GM23338 (cell line): ENCODE data around the gene KCNMA1. TPM values are rescaled to one million over a fixed set of nuclear protein-coding genes. Genes with fewer than 3 reads are reported as not detected.

Experiments used
- ATAC-seq: fragments of 200-7000 bp; cut with Tn5 transposase; 3 replicates; pipeline ENCODE4 v1.9.1; 2020
- DNase-seq: peaks from one replicate; pipeline ENCODE4 v3.0.0-alpha.2; 2015; ENCODE audit warnings: low spot score
- H2AFZ ChIP-seq: fragments of 200-600 bp; sonication (generic); 2 replicates; pipeline ENCODE4 v1.8.0; 2016; ENCODE audit warnings: antibody characterized with exemption, mild to moderate bottlenecking, moderate library complexity
- H3F3A ChIP-seq: fragments of 200-600 bp; sonication (generic); replicated peaks from 2 replicates; pipeline ENCODE4 v1.8.0; 2017; ENCODE audit warnings: antibody characterized with exemption, mixed run types, low read depth
- H3K27ac ChIP-seq: fragments of 200-600 bp; sonication (generic); 2 replicates; pipeline ENCODE4 v1.6.1; 2016; ENCODE audit warnings: low read depth
- H3K27me3 ChIP-seq: fragments of 200-600 bp; sonication (generic); 2 replicates; pipeline ENCODE4 v1.8.0; 2016; ENCODE audit warnings: mild to moderate bottlenecking, mixed run types, moderate library complexity; ENCODE audit not compliant: insufficient read depth
- H3K36me3 ChIP-seq: fragments of 200-600 bp; sonication (generic); 2 replicates; pipeline ENCODE4 v1.8.0; 2016; ENCODE audit warnings: mild to moderate bottlenecking; ENCODE audit not compliant: insufficient read depth
- H3K4me1 ChIP-seq: fragments of 200-600 bp; sonication (generic); 2 replicates; pipeline ENCODE4 v1.8.0; 2016; ENCODE audit warnings: mild to moderate bottlenecking, moderate library complexity; ENCODE audit not compliant: insufficient read depth
- H3K4me2 ChIP-seq: fragments of 200-600 bp; sonication (generic); 2 replicates; pipeline ENCODE4 v1.7.1; 2017; ENCODE audit warnings: mixed run types
- H3K4me3 ChIP-seq: fragments of 200-600 bp; sonication (generic); 2 replicates; pipeline ENCODE4 v1.6.1; 2016; ENCODE audit warnings: mixed run types
- H3K79me2 ChIP-seq: fragments of 200-600 bp; sonication (generic); replicated peaks from 2 replicates; pipeline ENCODE4 v1.8.0; 2017; ENCODE audit warnings: mild to moderate bottlenecking; ENCODE audit not compliant: insufficient read depth
- H3K9me2 ChIP-seq: fragments of 200-600 bp; sonication (generic); 2 replicates; pipeline ENCODE4 v1.8.0; 2017; ENCODE audit not compliant: insufficient read depth
- H4K20me1 ChIP-seq: fragments of 200-600 bp; sonication (generic); replicated peaks from 2 replicates; pipeline ENCODE4 v1.8.0; 2017; ENCODE audit warnings: mild to moderate bottlenecking; ENCODE audit not compliant: insufficient read depth
- H3K27ac Mint-ChIP-seq: 2 replicates; pipeline ENCODE4 v1.8.0; 2020; ENCODE audit warnings: inconsistent platforms, mild to moderate bottlenecking, moderate library complexity, mixed read lengths
- H3K27me3 Mint-ChIP-seq: 3 replicates; pipeline ENCODE4 v1.8.0; 2022; ENCODE audit warnings: low read depth, mild to moderate bottlenecking, moderate library complexity, mixed read lengths, inconsistent platforms; ENCODE audit not compliant: insufficient read depth, poor library complexity
- H3K36me3 Mint-ChIP-seq: 3 replicates; pipeline ENCODE4 v1.8.0; 2021; ENCODE audit warnings: low read depth, mild to moderate bottlenecking, inconsistent platforms, moderate library complexity, mixed read lengths
- H3K4me1 Mint-ChIP-seq: 3 replicates; pipeline ENCODE4 v1.8.0; 2020; ENCODE audit warnings: mild to moderate bottlenecking, inconsistent platforms, mixed read lengths
- H3K4me3 Mint-ChIP-seq: 3 replicates; pipeline ENCODE4 v1.8.0; 2021; ENCODE audit warnings: moderate library complexity, mild to moderate bottlenecking, inconsistent platforms, mixed read lengths
- H3K9me3 Mint-ChIP-seq: 3 replicates; pipeline ENCODE4 v1.8.0; 2020; ENCODE audit warnings: moderate library complexity, mild to moderate bottlenecking, inconsistent platforms, mixed read lengths
- CREB1 ChIP-seq: fragments of 250-450 bp; sonication (Bioruptor Pico); IDR thresholded peaks from 2 replicates; pipeline ENCODE4 v1.5.0; 2020; ENCODE audit warnings: low read depth, mild to moderate bottlenecking, moderate library complexity
- EZH2 ChIP-seq: fragments of 200-600 bp; sonication (generic); IDR thresholded peaks from one replicate; pipeline ENCODE4 v1.8.0; 2017; ENCODE audit warnings: antibody characterized with exemption, mild to moderate bottlenecking, low read depth; ENCODE audit not compliant: unreplicated experiment
- EZH2phosphoT487 ChIP-seq: fragments of 200-600 bp; sonication (generic); IDR thresholded peaks from one replicate; pipeline ENCODE4 v1.8.1; 2018; ENCODE audit warnings: antibody characterized with exemption; ENCODE audit not compliant: unreplicated experiment
- JUNB ChIP-seq: IDR thresholded peaks from one replicate; pipeline ENCODE4 v1.6.1; 2016; ENCODE audit warnings: antibody characterized with exemption; ENCODE audit not compliant: unreplicated experiment
- NANOG ChIP-seq: IDR thresholded peaks from 2 replicates; pipeline ENCODE4 v1.6.1; 2016; ENCODE audit warnings: antibody characterized with exemption, borderline replicate concordance
- POLR2AphosphoS5 ChIP-seq: IDR thresholded peaks from 2 replicates; pipeline ENCODE4 v1.6.1; 2016; ENCODE audit warnings: antibody characterized with exemption, low read depth
- REST ChIP-seq: IDR thresholded peaks from one replicate; pipeline ENCODE4 v1.6.1; 2018; ENCODE audit warnings: antibody characterized with exemption; ENCODE audit not compliant: unreplicated experiment
- STAT1 ChIP-seq: IDR thresholded peaks from one replicate; pipeline ENCODE4 v1.6.1; 2016; ENCODE audit warnings: antibody characterized with exemption; ENCODE audit not compliant: unreplicated experiment
- ZNF114 ChIP-seq: fragments of 250-450 bp; sonication (Bioruptor Pico); IDR thresholded peaks from 2 replicates; pipeline ENCODE4 v1.5.0; 2020; ENCODE audit warnings: mild to moderate bottlenecking, moderate library complexity
- ZNF331 ChIP-seq: fragments of 250-450 bp; sonication (Bioruptor Pico); IDR thresholded peaks from 2 replicates; pipeline ENCODE4 v1.5.0; 2020; ENCODE audit warnings: low read depth, mild to moderate bottlenecking, moderate library complexity
- ZNF462 ChIP-seq: fragments of 250-450 bp; sonication (Bioruptor Pico); IDR thresholded peaks from 2 replicates; pipeline ENCODE4 v1.5.0; 2020; ENCODE audit warnings: mild to moderate bottlenecking, moderate library complexity
- polyA plus RNA-seq: library from polyadenylated mRNA; unstranded; fragments of >200 nt; fragmentation: Nextera tagmentation; extraction: Ambion mirVana; gene quantifications from 2 replicates; pipeline ENCODE4 v1.2.1, GENCODE V29; 2016
- total RNA-seq: library from RNA; depleted of rRNA; stranded (reverse); fragments of >200 nt; shearing (Covaris generic); gene quantifications from 2 replicates; pipeline ENCODE4 v1.2.3, GENCODE V29; 2014

The KCNMA1 gene
- total and polyA plus RNA-seq, 2 experiments from 2014 or later = 8.2 to 9.0 TPM

DNA sequence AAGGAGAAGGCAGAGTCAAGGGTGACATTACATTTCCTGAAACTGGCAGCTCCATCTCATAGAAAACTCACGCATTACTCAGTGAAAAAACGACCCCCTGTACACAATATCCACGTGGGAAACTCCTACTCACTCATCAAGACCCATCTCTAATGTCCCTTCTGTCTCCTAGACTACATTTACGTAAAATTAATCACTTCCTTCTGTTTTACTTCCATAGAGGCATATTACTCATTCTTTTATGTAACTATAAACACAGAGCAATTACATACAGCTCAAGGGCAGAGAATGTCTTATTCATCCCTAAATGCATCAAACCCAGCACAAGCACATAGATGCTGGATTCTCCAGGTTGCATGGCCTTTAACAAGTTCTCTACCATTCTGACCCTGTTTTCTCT lies 281.8 kb downstream of the KCNMA1 start:
- H3K36me3 ChIP-seq = no peaks in the 10 kb centered on the region

DNA sequence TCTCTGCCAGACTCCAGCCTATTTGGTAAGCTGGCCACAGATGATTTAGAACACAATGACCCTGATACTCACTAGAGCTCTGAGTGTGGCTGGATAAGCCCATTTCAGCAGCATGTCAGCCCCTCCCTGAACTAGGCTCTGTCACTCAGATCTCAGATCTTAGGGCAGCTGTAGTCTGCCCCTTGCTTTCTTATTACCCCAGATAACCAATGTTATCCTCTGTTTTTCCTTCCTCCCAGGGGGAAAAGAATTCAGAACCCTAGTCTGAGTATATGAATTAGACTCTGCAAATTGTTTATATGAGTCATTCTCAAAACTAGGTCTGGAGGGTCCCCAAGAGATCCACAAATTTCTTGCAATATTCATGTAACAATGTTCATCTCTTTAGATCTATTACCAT lies 286.2 kb downstream of the KCNMA1 start:
- H3K4me3 ChIP-seq = no peak overlapping the region
- no peaks in the 10 kb centered on the region for H3K4me1 ChIP-seq
- no peaks in the 10 kb centered on the region for H3K27me3 ChIP-seq
- no peaks in the 10 kb centered on the region for H3K9me3 Mint-ChIP-seq
- H3K36me3 ChIP-seq = no peaks in the 10 kb centered on the region
- ATAC-seq = no peak
- H3F3A ChIP-seq = no peaks in the 10 kb centered on the region
- no peak overlapping the region for H3K27ac ChIP-seq
- no peaks in the 10 kb centered on the region for H3K79me2 ChIP-seq
- no peak overlapping the region for H3K4me3 Mint-ChIP-seq
- TF ChIP-seq ZNF114 (CRISPR knock-in tag) = no peak
- TF ChIP-seq EZH2 = no peak
- TF ChIP-seq STAT1 = no peak
- no peak for TF ChIP-seq CREB1 (CRISPR knock-in tag)
- no peak for TF ChIP-seq EZH2phosphoT487
- TF ChIP-seq ZNF462 (CRISPR knock-in tag) = no peak
- no peak for TF ChIP-seq NANOG
- no peak for TF ChIP-seq REST
- no peak for TF ChIP-seq JUNB
- TF ChIP-seq ZNF331 (CRISPR knock-in tag) = no peak
- H3K27me3 Mint-ChIP-seq = no peaks in the 10 kb centered on the region
- H3K4me1 Mint-ChIP-seq = no peaks in the 10 kb centered on the region
- H3K4me2 ChIP-seq = no peak overlapping the region
- DNase-seq = no peak
- no peak overlapping the region for H2AFZ ChIP-seq
- no peak overlapping the region for H3K27ac Mint-ChIP-seq
- peaks cover 12% of the 10 kb centered on the region; the same call in 1 of the 2 replicates for H3K9me2 ChIP-seq
- H4K20me1 ChIP-seq = no peaks in the 10 kb centered on the region
- no peaks in the 10 kb centered on the region for H3K36me3 Mint-ChIP-seq

More for the DNA sequence above, 281.8 kb downstream of the KCNMA1 start:
- no peak overlapping the region for H3K4me3 Mint-ChIP-seq
- H3K9me3 Mint-ChIP-seq = no peaks in the 10 kb centered on the region
- no peak overlapping the region for H3K4me3 ChIP-seq
- no peak overlapping the region for H3K4me2 ChIP-seq
- H3K79me2 ChIP-seq = no peaks in the 10 kb centered on the region
- TF ChIP-seq STAT1 (no peak), EZH2phosphoT487 (no peak), EZH2 (no peak), POLR2AphosphoS5 (no peak)
- ATAC-seq (no peak), DNase-seq (no peak)
- no peaks in the 10 kb centered on the region for H3K27me3 Mint-ChIP-seq
- no peaks in the 10 kb centered on the region for H4K20me1 ChIP-seq
- H3K27me3 ChIP-seq = no peaks in the 10 kb centered on the region
- H3K27ac Mint-ChIP-seq = no peak overlapping the region
- no peaks in the 10 kb centered on the region for H3F3A ChIP-seq
- H3K4me1 ChIP-seq = no peaks in the 10 kb centered on the region
- H3K27ac ChIP-seq = no peak overlapping the region
- H3K4me1 Mint-ChIP-seq = no peaks in the 10 kb centered on the region
- 0 out of 2 replicates have a peak, but pooled peaks cover 6% of the 10 kb centered on the region for H3K9me2 ChIP-seq
- H2AFZ ChIP-seq = no peak overlapping the region
- no peaks in the 10 kb centered on the region for H3K36me3 Mint-ChIP-seq
